ENCODE measurements around the gene NRP2. TPM values are rescaled to one million over a fixed set of nuclear protein-coding genes. Genes with fewer than 3 reads are reported as not detected.

The NRP2 gene
- total RNA-seq, 1 experiment from 2014 or later, result 10.3 TPM

DNA sequence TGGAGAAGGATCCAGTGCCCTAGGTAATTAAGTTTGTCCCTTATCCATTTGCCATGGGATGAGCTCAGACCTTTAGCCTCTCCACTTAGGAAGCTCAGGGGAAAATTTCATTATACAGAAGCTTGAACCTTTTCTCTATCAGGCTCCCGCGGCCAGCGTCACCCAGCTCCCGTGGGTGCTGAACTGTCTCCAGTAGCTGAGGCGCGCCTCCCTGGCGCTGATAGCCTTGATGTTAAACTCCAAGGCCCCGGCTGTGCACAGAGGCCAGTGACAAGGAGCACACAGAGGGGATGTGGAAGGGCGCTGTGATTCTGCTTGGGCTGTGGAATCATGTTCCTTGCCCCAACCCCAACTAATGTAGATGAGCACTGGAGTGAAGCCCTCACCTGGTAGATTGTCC is 50.8 kb downstream of the NRP2 start:
- no peak for DNase-seq (ENCODE audit: unreplicated experiment)
- Mint-ChIP-seq H3K27ac (ENCODE audit: low read depth, unreplicated experiment) (peak overlapping the region; percentile 61), H3K36me3 (ENCODE audit: insufficient read depth, unreplicated experiment) (no peaks in the 10 kb centered on the region), H3K27me3 (ENCODE audit: insufficient read depth, unreplicated experiment) (no peaks in the 10 kb centered on the region), H3K9me3 (ENCODE audit: unreplicated experiment) (no peaks in the 10 kb centered on the region), H3K4me1 (ENCODE audit: insufficient read depth, unreplicated experiment) (peaks cover 11% of the 10 kb centered on the region), H3K4me3 (ENCODE audit: unreplicated experiment) (no peak overlapping the region)
- TF ChIP-seq, protein P1, sequence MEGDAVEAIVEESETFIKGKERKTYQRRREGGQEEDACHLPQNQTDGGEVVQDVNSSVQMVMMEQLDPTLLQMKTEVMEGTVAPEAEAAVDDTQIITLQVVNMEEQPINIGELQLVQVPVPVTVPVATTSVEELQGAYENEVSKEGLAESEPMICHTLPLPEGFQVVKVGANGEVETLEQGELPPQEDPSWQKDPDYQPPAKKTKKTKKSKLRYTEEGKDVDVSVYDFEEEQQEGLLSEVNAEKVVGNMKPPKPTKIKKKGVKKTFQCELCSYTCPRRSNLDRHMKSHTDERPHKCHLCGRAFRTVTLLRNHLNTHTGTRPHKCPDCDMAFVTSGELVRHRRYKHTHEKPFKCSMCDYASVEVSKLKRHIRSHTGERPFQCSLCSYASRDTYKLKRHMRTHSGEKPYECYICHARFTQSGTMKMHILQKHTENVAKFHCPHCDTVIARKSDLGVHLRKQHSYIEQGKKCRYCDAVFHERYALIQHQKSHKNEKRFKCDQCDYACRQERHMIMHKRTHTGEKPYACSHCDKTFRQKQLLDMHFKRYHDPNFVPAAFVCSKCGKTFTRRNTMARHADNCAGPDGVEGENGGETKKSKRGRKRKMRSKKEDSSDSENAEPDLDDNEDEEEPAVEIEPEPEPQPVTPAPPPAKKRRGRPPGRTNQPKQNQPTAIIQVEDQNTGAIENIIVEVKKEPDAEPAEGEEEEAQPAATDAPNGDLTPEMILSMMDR (IDR thresholded peaks at IDR 0.05; ENCODE audit: unreplicated experiment), result no peak
- no TSS peak for BruUV-seq (replicated peaks)
- ChIA-PET POLR2A (interaction anchor here (1.2 kb wide), 1 partner anchor 50 kb away, joined by 3 read pairs; no protein-coding TSS in a partner anchor), CTCF (no interaction called here)
- intact Hi-C loops (cut with micrococcal nuclease), result no loop called here

DNA sequence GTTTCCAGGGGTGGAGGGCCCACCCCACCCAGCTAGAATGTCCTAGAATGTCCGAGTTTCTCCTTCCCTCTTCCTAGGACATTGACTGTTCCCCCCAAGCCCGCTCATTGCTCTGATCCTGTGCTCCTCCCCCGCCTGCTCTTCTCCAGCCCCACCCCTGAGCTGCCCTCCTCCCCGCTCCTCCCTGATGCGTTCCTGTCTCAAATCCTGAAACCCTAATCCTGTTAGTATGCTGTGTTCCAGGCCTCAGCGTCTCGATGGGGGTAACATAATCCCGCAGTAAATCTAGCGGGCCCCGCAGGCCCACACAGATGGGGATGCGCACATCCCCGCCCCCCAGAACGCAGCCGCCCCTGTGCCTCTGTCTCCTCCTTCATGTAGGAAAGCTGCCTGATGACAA is 51.3 kb downstream of the NRP2 start:
- Mint-ChIP-seq H3K36me3 (ENCODE audit: insufficient read depth, unreplicated experiment) (no peaks in the 10 kb centered on the region), H3K9me3 (ENCODE audit: unreplicated experiment) (no peaks in the 10 kb centered on the region), H3K4me3 (ENCODE audit: unreplicated experiment) (no peak overlapping the region), H3K27ac (ENCODE audit: low read depth, unreplicated experiment) (peak overlapping the region; percentile 61), H3K4me1 (ENCODE audit: insufficient read depth, unreplicated experiment) (peaks cover 11% of the 10 kb centered on the region), H3K27me3 (ENCODE audit: insufficient read depth, unreplicated experiment) (no peaks in the 10 kb centered on the region)
- TF ChIP-seq, protein P1 (IDR thresholded peaks at IDR 0.05; ENCODE audit: unreplicated experiment), result no peak
- DNase-seq (ENCODE audit: unreplicated experiment), result no peak
- intact Hi-C loops (cut with micrococcal nuclease), result no loop called here
- ChIA-PET CTCF (interaction anchor here (0.6 to 0.7 kb wide), 2 partner anchors 81 to 218 kb away, joined by 3 to 6 read pairs; no protein-coding TSS in a partner anchor), POLR2A (no interaction called here)
- BruUV-seq (replicated peaks), result no TSS peak

DNA sequence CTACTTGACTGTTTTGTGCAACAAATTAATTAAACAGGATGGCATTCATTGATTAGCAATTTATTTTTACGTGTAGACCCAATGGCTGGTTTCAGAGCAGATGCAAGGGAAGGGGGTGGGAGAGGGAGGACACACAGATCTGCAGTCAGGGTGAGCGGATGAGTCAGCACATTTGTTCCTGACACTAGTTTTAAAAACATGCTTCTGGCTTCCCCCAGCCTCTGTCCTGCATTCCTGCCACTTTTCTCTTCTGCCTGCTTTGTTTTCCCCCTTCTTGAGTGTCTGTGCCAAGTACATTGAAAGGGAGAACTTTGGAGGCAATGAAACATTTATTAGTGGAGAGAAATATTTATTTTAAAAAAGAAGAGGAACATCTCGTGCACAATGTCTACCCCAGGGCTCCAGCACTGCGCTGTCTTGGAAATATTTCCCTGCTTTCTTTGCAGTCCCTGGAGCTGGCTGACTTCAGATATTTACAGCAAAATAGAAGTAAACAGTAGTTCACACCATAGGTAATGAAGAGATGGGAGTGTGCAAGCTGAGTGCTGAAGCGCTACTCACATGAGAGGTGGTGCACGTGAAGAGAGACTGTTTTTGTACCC is 52.2 kb downstream of the NRP2 start:
- no TSS peak for BruUV-seq (replicated peaks)
- ChIA-PET CTCF (interaction anchor here (0.7 kb wide), 1 partner anchor 217 kb away, joined by 3 read pairs; no protein-coding TSS in a partner anchor), POLR2A (interaction anchor here (1.6 kb wide), 1 partner anchor 11 kb away, joined by 5 read pairs; no protein-coding TSS in a partner anchor)
- peak; percentile 67 for DNase-seq (ENCODE audit: unreplicated experiment)
- Mint-ChIP-seq H3K27ac (ENCODE audit: low read depth, unreplicated experiment) (peak overlapping the region; percentile 36), H3K36me3 (ENCODE audit: insufficient read depth, unreplicated experiment) (no peaks in the 10 kb centered on the region), H3K4me3 (ENCODE audit: unreplicated experiment) (no peak overlapping the region), H3K27me3 (ENCODE audit: insufficient read depth, unreplicated experiment) (no peaks in the 10 kb centered on the region), H3K9me3 (ENCODE audit: unreplicated experiment) (no peaks in the 10 kb centered on the region), H3K4me1 (ENCODE audit: insufficient read depth, unreplicated experiment) (peaks cover 11% of the 10 kb centered on the region)
- TF ChIP-seq, protein P1 (IDR thresholded peaks at IDR 0.05; ENCODE audit: unreplicated experiment), result no peak
- intact Hi-C loops (cut with micrococcal nuclease), result no loop called here

GRCh38 chr2:205738117-205738968 is 56.0 kb downstream of the NRP2 start:
- no peak overlapping the region for H3K27ac Mint-ChIP-seq (ENCODE audit: low read depth, unreplicated experiment)
- no peaks in the 10 kb centered on the region for H3K36me3 Mint-ChIP-seq (ENCODE audit: insufficient read depth, unreplicated experiment)
- no TSS peak for BruUV-seq (replicated peaks)
- ChIA-PET POLR2A (no interaction called here), CTCF (no interaction called here)
- H3K27me3 Mint-ChIP-seq (ENCODE audit: insufficient read depth, unreplicated experiment), result no peaks in the 10 kb centered on the region
- no peak overlapping the region for H3K4me3 Mint-ChIP-seq (ENCODE audit: unreplicated experiment)
- no peaks in the 10 kb centered on the region for H3K9me3 Mint-ChIP-seq (ENCODE audit: unreplicated experiment)
- no peak for DNase-seq (ENCODE audit: unreplicated experiment)
- peaks cover 11% of the 10 kb centered on the region for H3K4me1 Mint-ChIP-seq (ENCODE audit: insufficient read depth, unreplicated experiment)
- intact Hi-C loops (cut with micrococcal nuclease), result no loop called here
- TF ChIP-seq, protein P1 (IDR thresholded peaks at IDR 0.05; ENCODE audit: unreplicated experiment), result no peak

Data from MCF 10A (cell line).